Chondrocyte (in vitro differentiated cells): ENCODE data around the gene TEPSIN. TPM values are rescaled to one million over a fixed set of nuclear protein-coding genes. Genes with fewer than 3 reads are reported as not detected.

ENCODE experiments used
- DNase-seq: peaks from one replicate; pipeline ENCODE4 v3.0.0; 2021; ENCODE audit warnings: mixed read lengths, low spot score
- H3K27ac Mint-ChIP-seq: one replicate; pipeline ENCODE4 v1.8.0; 2021; ENCODE audit warnings: mild to moderate bottlenecking, moderate library complexity, mixed read lengths; ENCODE audit not compliant: unreplicated experiment
- H3K27me3 Mint-ChIP-seq: 2 replicates; pipeline ENCODE4 v1.8.0; 2021; ENCODE audit warnings: low read depth, mixed read lengths
- H3K36me3 Mint-ChIP-seq: 2 replicates; pipeline ENCODE4 v1.8.0; 2021; ENCODE audit warnings: low read depth, mixed read lengths
- H3K4me1 Mint-ChIP-seq: 2 replicates; pipeline ENCODE4 v1.8.0; 2021; ENCODE audit warnings: low read depth, mild to moderate bottlenecking, mixed read lengths
- H3K4me3 Mint-ChIP-seq: one replicate; pipeline ENCODE4 v1.8.0; 2021; ENCODE audit warnings: mild to moderate bottlenecking, moderate library complexity, mixed read lengths; ENCODE audit not compliant: unreplicated experiment
- H3K9me3 Mint-ChIP-seq: 2 replicates; pipeline ENCODE4 v1.8.0; 2021; ENCODE audit warnings: low read depth, mixed read lengths
- CTCF ChIP-seq: fragments of 200-600 bp; sonication (generic); IDR thresholded peaks from 2 replicates; pipeline ENCODE4 v1.5.0; 2021; ENCODE audit warnings: antibody characterized with exemption, mild to moderate bottlenecking, moderate library complexity
- total RNA-seq: library from RNA; stranded (reverse); gene quantifications from 3 replicates; pipeline ENCODE4 v1.2.1, GENCODE V29; 2021

TEPSIN gene
- total RNA-seq, 1 donor from 2014 or later, result 27.1 TPM

DNA sequence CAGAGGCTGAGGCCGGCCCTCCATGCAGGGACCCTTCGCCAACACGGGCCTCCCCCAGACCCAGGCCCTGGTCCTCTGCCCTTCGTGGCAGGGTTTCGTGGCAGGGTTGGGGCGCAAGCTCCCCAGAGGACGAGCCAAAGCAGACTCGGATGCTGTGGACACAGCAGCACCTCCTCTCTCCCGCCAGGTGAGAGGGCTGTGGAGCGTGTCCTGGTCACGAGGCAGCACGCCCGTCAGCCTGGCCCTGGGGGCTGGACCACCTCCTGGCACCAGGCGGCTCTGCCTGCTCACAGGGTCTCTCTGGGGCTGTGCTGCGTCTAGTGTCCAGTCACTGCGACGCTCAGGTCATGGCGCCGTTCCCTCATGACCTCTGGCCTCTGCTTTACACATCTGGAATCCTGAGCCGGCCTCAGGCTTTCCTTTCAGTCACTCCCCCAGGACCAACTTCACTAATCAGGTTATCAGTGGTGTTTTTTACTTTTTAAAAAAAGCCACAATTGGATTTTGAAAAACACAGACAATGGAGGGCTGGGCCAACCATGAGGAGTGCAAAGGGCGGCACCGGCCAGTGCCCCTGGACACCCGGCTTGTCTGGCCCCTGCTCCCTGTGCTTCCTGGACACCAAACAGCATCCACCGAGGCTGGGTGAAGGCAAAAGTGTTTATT is 5.6 kb upstream of the TEPSIN start:
- TF ChIP-seq CTCF, result no peak
- Mint-ChIP-seq H3K27ac (no peak overlapping the region), H3K9me3 (no peaks in the 10 kb centered on the region), H3K27me3 (no peaks in the 10 kb centered on the region), H3K4me1 (peaks cover 18% of the 10 kb centered on the region), H3K36me3 (peaks cover 1% of the 10 kb centered on the region), H3K4me3 (no peak overlapping the region)
- DNase-seq, result no peak

DNA sequence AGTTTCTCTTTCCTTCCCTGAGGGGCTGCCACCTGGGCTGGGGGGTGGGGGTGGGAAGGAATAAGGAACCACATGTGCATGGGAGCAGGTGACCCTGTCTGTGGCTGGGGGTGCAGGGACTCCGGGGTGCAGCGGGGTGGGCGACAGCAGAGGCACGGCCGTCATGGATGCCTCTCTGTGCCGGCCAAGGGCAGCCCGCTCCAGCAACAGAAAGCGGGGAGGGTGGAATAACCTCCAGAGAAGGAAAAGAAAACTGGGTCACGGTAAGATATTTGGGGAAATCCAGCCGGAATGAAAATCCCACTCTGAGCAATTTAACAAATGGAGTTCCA is 4.4 kb upstream of the TEPSIN start:
- Mint-ChIP-seq H3K27ac (no peak overlapping the region), H3K36me3 (peaks cover 1% of the 10 kb centered on the region), H3K4me1 (peaks cover 18% of the 10 kb centered on the region), H3K9me3 (no peaks in the 10 kb centered on the region), H3K4me3 (no peak overlapping the region), H3K27me3 (no peaks in the 10 kb centered on the region)
- DNase-seq, result no peak
- no peak for TF ChIP-seq CTCF

- DNase-seq, result no peak
- Mint-ChIP-seq H3K27me3 (no peaks in the 10 kb centered on the region), H3K27ac (no peak overlapping the region), H3K4me1 (peaks cover 23% of the 10 kb centered on the region), H3K36me3 (peaks cover 1% of the 10 kb centered on the region), H3K4me3 (no peak overlapping the region), H3K9me3 (no peaks in the 10 kb centered on the region)
- TF ChIP-seq CTCF, result no peak
These were observed 3.8 kb upstream of the TEPSIN start for GRCh38 chr17:81242421-81243332.

DNA sequence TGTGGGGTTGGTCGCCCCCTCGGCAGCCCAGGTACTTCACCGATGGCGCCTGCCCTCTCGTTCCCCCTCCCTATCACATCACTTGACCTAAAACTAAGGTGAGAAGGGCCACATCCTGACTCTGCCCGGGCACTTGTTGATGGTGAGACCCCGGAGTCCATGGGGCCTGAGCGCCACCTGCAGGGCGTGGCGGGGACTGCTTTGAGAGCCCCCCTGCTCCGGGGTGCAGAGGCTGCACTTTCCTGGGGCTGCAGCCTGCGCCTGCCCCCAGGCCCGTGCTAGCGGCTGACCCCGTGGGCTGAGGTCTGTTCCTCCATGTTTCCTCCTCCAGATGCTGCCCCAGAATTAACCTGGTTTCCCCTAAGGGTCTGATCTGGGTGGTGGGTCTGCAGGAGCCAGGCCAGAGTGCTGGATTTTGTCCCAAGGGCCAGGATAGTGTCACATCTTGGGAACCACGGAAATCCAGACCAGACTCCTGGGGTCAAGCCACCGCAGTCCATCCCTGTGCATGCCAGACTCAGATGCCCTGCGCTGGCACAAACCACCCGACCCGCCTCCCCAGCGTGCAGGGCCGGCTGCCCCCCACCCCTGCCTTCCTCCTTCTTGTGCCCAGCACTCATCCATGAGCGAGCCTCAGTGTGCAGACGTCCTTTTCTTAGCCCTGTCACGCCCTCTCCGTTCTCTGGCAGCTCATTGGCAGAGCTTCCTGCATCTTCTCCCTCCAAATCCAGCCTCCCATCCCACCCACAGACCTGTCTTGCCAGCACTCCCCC is 3.0 kb upstream of the TEPSIN start:
- no peaks in the 10 kb centered on the region for H3K27me3 Mint-ChIP-seq
- H3K4me3 Mint-ChIP-seq, result no peak overlapping the region
- H3K9me3 Mint-ChIP-seq, result no peaks in the 10 kb centered on the region
- DNase-seq, result no peak
- peak overlapping the region; percentile 54 for H3K27ac Mint-ChIP-seq
- peak; percentile 82 for TF ChIP-seq CTCF
- peaks cover 1% of the 10 kb centered on the region for H3K36me3 Mint-ChIP-seq
- peaks cover 29% of the 10 kb centered on the region for H3K4me1 Mint-ChIP-seq

GRCh38 chr17:81241203-81241602 is 2.3 kb upstream of the TEPSIN start:
- no peak overlapping the region for H3K27ac Mint-ChIP-seq
- no peak for DNase-seq
- no peaks in the 10 kb centered on the region for H3K9me3 Mint-ChIP-seq
- H3K36me3 Mint-ChIP-seq, result peaks cover 1% of the 10 kb centered on the region
- H3K4me3 Mint-ChIP-seq, result no peak overlapping the region
- no peaks in the 10 kb centered on the region for H3K27me3 Mint-ChIP-seq
- no peak for TF ChIP-seq CTCF
- H3K4me1 Mint-ChIP-seq, result peaks cover 29% of the 10 kb centered on the region
